Astrocyte (in vitro differentiated cells and primary cell): Measurements from ENCODE around the gene ZMYM4. TPM values are rescaled to one million over a fixed set of nuclear protein-coding genes. Genes with fewer than 3 reads are reported as not detected.

Source experiments
- DNase-seq: peaks from one replicate; pipeline ENCODE4 v3.0.0-alpha.2; 2010; ENCODE audit warnings: low read depth
- FAIRE-seq: peaks from 2 replicates; lab custom pipeline; 2011; peaks lifted over from hg19 to GRCh38; lab: Jason Lieb, UNC
- H2AFZ ChIP-seq: 2 replicates; pipeline ENCODE4 v1.6.0; 2012; ENCODE audit warnings: low read depth, low read length, inconsistent platforms
- H3K27ac ChIP-seq: 2 replicates; pipeline ENCODE4 v1.5.1; 2011; ENCODE audit warnings: low read depth, low read length, inconsistent platforms
- H3K27me3 ChIP-seq: 2 replicates; pipeline ENCODE4 v1.6.0; 2011; ENCODE audit warnings: low read length, inconsistent platforms; ENCODE audit not compliant: insufficient read depth
- H3K36me3 ChIP-seq: 2 replicates; pipeline ENCODE4 v1.5.1; 2011; ENCODE audit warnings: low read length, inconsistent platforms; ENCODE audit not compliant: insufficient read depth
- H3K4me1 ChIP-seq: 2 replicates; pipeline ENCODE4 v1.5.1; 2011; ENCODE audit warnings: low read length, inconsistent platforms; ENCODE audit not compliant: insufficient read depth
- H3K4me2 ChIP-seq: 2 replicates; pipeline ENCODE4 v1.6.0; 2012; ENCODE audit warnings: low read length, inconsistent platforms
- H3K4me3 ChIP-seq: 2 replicates; pipeline ENCODE4 v1.5.1; 2011; ENCODE audit warnings: low read depth, mild to moderate bottlenecking, low read length, inconsistent platforms; ENCODE audit not compliant: insufficient read depth
- H3K79me2 ChIP-seq: 2 replicates; pipeline ENCODE4 v1.6.0; 2012; ENCODE audit warnings: mild to moderate bottlenecking, low read length, inconsistent platforms; ENCODE audit not compliant: insufficient read depth
- H3K9ac ChIP-seq: 2 replicates; pipeline ENCODE4 v1.6.0; 2012; ENCODE audit warnings: mild to moderate bottlenecking, low read length, inconsistent platforms
- H3K9me3 ChIP-seq: 2 replicates; pipeline ENCODE4 v1.5.1; 2012; ENCODE audit warnings: low read depth, mild to moderate bottlenecking, low read length, inconsistent platforms; ENCODE audit not compliant: insufficient read depth
- H4K20me1 ChIP-seq: 2 replicates; pipeline ENCODE4 v1.6.0; 2012; ENCODE audit warnings: low read length, inconsistent platforms; ENCODE audit not compliant: insufficient read depth
- H3K27ac Mint-ChIP-seq: one replicate; pipeline ENCODE4 v1.8.0; 2021; ENCODE audit warnings: mild to moderate bottlenecking, mixed read lengths; ENCODE audit not compliant: unreplicated experiment
- H3K27me3 Mint-ChIP-seq: one replicate; pipeline ENCODE4 v1.8.0; 2021; ENCODE audit warnings: low read depth, mixed read lengths; ENCODE audit not compliant: unreplicated experiment
- H3K36me3 Mint-ChIP-seq: one replicate; pipeline ENCODE4 v1.8.0; 2021; ENCODE audit warnings: low read depth, mixed read lengths; ENCODE audit not compliant: unreplicated experiment
- H3K4me1 Mint-ChIP-seq: one replicate; pipeline ENCODE4 v1.8.0; 2021; ENCODE audit warnings: low read depth, mixed read lengths; ENCODE audit not compliant: unreplicated experiment
- H3K4me3 Mint-ChIP-seq: one replicate; pipeline ENCODE4 v1.8.0; 2021; ENCODE audit warnings: mild to moderate bottlenecking, moderate library complexity, mixed read lengths; ENCODE audit not compliant: unreplicated experiment
- H3K9me3 Mint-ChIP-seq: one replicate; pipeline ENCODE4 v1.8.0; 2021; ENCODE audit warnings: mild to moderate bottlenecking, mixed read lengths; ENCODE audit not compliant: unreplicated experiment
- CTCF ChIP-seq: IDR thresholded peaks from 2 replicates; pipeline ENCODE4 v1.5.1; 2011; ENCODE audit warnings: low read depth, mild to moderate bottlenecking, inconsistent platforms, low read length, moderate library complexity; ENCODE audit not compliant: insufficient read depth
- EZH2 ChIP-seq: IDR thresholded peaks from 2 replicates; pipeline ENCODE4 v1.6.1; 2012; ENCODE audit warnings: mild to moderate bottlenecking, low read length, inconsistent platforms; ENCODE audit not compliant: insufficient read depth
- total RNA-seq: library from RNA; stranded (reverse); gene quantifications from 2 replicates; pipeline ENCODE4 v1.2.1, GENCODE V29; 2021

Gene ZMYM4
- total RNA-seq, 1 donor from 2014 or later, result 65.5 TPM

GRCh38 chr1:35454616-35455015 is 186.1 kb downstream of the ZMYM4 start:
- no peak overlapping the region for H3K4me3 Mint-ChIP-seq
- no peaks in the 10 kb centered on the region for H3K9me3 ChIP-seq
- no peaks in the 10 kb centered on the region for H3K27me3 Mint-ChIP-seq
- peaks cover 8% of the 10 kb centered on the region for H3K36me3 Mint-ChIP-seq
- no peaks in the 10 kb centered on the region for H4K20me1 ChIP-seq
- no peak overlapping the region for H3K4me2 ChIP-seq
- H3K9me3 Mint-ChIP-seq, result no peaks in the 10 kb centered on the region
- H3K4me1 ChIP-seq, result peaks cover 9% of the 10 kb centered on the region
- peaks cover 2% of the 10 kb centered on the region for H3K4me1 Mint-ChIP-seq
- H2AFZ ChIP-seq, result no peak overlapping the region
- H3K27ac Mint-ChIP-seq, result no peak overlapping the region
- H3K27me3 ChIP-seq, result no peaks in the 10 kb centered on the region
- H3K36me3 ChIP-seq, result peaks cover 7% of the 10 kb centered on the region
- H3K79me2 ChIP-seq, result no peaks in the 10 kb centered on the region
- peak; percentile 49 for DNase-seq
- TF ChIP-seq CTCF (no peak), EZH2 (no peak)
- H3K4me3 ChIP-seq, result no peak overlapping the region
- no peak for FAIRE-seq
- H3K27ac ChIP-seq, result peak overlapping the region; percentile 16
- H3K9ac ChIP-seq, result no peak overlapping the region

- Histone ChIP-seq H3K4me1 (no peaks in the 10 kb centered on the region), H3K27ac (no peak overlapping the region), H3K9ac (no peak overlapping the region), H2AFZ (no peak overlapping the region), H3K27me3 (no peaks in the 10 kb centered on the region), H3K4me2 (no peak overlapping the region), H3K36me3 (peaks cover 10% of the 10 kb centered on the region), H3K79me2 (no peaks in the 10 kb centered on the region), H3K9me3 (no peaks in the 10 kb centered on the region), H3K4me3 (no peak overlapping the region), H4K20me1 (no peaks in the 10 kb centered on the region)
- no peak for TF ChIP-seq EZH2
- no peak for TF ChIP-seq CTCF
- Mint-ChIP-seq H3K36me3 (peaks cover 42% of the 10 kb centered on the region), H3K4me3 (no peak overlapping the region), H3K9me3 (peaks cover 12% of the 10 kb centered on the region), H3K27ac (no peak overlapping the region), H3K4me1 (no peaks in the 10 kb centered on the region), H3K27me3 (no peaks in the 10 kb centered on the region)
- no peak for FAIRE-seq
- DNase-seq, result no peak
These were observed 192.3 kb downstream of the ZMYM4 start for GRCh38 chr1:35460796-35461195.

- no peak overlapping the region for H3K27ac ChIP-seq
- Mint-ChIP-seq H3K27ac (no peak overlapping the region), H3K9me3 (peaks cover 14% of the 10 kb centered on the region), H3K27me3 (no peaks in the 10 kb centered on the region), H3K36me3 (peaks cover 47% of the 10 kb centered on the region), H3K4me1 (no peaks in the 10 kb centered on the region), H3K4me3 (no peak overlapping the region)
- no peak overlapping the region for H3K4me3 ChIP-seq
- H4K20me1 ChIP-seq, result no peaks in the 10 kb centered on the region
- H3K9ac ChIP-seq, result no peak overlapping the region
- DNase-seq (no peak), FAIRE-seq (no peak)
- peaks cover 17% of the 10 kb centered on the region for H3K36me3 ChIP-seq
- no peaks in the 10 kb centered on the region for H3K27me3 ChIP-seq
- no peaks in the 10 kb centered on the region for H3K9me3 ChIP-seq
- no peak overlapping the region for H3K4me2 ChIP-seq
- no peak for TF ChIP-seq CTCF
- TF ChIP-seq EZH2, result no peak
- H2AFZ ChIP-seq, result no peak overlapping the region
- H3K4me1 ChIP-seq, result no peaks in the 10 kb centered on the region
- H3K79me2 ChIP-seq, result no peaks in the 10 kb centered on the region
These were observed 193.6 kb downstream of the ZMYM4 start for GRCh38 chr1:35461966-35462651.
